GM21723 (cell line): ENCODE results near the gene BCKDK.
A peak's percentile ranks its signal among the peaks of the same experiment; 100 is the strongest.
"Not testable (repeated sequence)": the region's sequence is repeated elsewhere in the genome, so short reads cannot be mapped to it uniquely, and the experiment has no call there.

Source experiments
- ATAC-seq: cut with Tn5 transposase; IDR thresholded peaks from one replicate; pipeline ENCODE4 v1.9.1; 2021; ENCODE audit warnings: mild to moderate bottlenecking, moderate library complexity; ENCODE audit not compliant: unreplicated experiment

Gene BCKDK

DNA sequence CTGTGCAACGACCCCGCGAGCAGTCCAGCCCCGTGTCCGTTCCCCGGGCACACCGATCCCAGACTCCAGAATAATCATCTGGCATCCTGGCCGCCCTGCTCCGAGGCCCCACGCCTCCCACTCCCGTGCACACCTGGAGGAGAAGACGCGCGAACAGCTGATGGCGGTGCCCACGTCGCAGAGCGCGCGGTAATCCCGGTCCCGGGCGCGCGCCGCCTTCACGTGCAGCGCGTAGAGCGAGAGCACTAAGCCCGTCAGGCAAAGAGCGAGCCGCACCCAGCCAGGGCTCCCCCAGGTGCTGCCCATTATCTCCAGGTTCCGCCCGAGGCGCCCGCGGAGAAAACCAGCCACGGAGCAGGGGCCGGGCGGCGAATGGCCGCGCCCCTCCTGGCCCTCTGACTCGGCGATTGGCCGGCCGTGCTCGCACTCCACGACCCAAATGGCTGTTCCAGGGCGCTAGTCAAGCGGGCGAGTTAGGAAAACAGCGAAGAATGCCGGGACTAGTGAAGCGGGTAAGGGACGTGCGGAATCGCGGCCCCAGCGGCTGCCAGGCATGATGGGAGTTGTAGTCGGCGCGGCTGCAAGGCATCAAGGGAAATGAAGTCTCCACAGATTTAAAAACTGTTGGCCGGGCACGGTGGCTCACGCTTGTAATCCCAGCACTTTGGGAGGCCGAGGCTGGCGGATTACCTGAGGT, 13.6 kb upstream of the BCKDK start, which contains the start of gene VKORC1:
Gene VKORC1, minus strand, starts transcription at position 374 of the 697 bp plus-strand sequence. Its CDS starts 68 bp downstream, at position 306.
- ATAC-seq = peak; percentile 89

DNA sequence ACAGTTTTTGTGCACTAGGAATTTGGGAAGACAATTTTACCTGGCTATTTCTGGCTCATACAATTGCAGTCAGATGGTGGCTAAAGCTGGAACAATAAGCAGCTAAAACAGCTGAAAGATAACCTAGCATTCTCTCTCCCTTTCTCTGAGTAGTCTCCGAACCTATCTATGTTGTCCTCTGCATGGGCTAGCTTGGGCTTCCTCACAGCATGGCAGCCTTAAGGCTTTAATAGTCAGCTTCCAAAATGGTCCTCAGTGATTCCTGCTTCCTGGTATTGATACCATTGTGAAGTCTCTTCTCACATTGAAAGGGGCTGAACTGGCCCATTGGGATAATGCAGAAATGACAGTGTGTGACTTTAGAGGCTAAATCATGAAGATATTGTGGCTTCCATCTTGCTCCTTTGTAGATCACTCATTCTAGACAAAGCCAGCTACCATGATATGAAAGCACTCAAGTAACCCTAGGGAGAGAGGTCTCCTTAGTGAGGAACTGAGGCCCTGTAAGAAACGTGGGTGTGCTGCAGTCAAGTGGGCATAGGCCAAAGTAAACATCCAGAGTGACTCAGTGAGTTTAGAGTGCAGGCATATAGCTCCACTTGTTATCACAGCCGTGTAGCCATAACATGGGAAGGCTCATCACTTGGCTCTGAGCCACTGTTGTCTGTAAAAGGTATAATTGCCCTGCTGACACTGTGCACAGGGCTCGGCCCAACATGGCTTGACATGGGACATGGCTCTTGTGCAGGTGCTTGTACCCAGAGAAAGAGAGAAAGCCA, 8.1 kb upstream of the BCKDK start:
- no peak for ATAC-seq

DNA sequence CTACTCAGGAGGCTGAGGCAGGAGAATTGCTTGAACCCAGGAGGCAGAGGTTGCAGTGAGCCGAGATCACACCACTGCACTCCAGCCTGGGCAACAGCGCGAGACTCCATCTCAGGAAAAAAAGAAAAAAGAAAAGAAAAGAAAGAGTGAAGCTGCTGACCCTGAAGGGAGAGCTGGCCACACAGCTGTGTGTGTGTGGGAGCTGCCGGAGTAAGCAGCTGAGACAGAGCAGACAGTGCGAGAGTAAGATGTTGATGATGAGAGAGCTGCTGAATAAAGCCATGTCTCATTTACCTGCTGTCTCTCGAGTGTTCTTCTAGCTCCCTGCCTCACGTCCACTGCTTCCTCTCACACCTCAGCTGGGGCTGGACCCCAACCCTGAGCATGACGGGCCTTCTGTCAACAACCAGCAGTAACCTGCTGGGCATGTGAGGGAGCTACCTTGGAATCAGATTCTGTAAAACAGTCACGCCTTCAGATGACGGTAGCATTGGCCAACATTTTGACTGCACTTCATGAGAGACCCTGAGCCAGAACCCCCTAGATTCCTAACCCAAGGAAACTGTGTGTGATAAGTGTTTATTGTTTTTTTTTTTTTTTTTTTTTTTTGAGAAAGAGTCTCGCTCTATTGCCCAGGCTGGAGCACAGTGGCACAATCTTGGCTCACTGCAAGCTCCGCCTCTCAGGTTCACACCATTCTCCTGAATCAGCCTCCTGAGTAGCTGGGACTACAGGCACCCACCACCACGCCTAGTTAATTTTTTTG, 7.1 kb upstream of the BCKDK start:
- not testable (repeated sequence) for ATAC-seq

DNA sequence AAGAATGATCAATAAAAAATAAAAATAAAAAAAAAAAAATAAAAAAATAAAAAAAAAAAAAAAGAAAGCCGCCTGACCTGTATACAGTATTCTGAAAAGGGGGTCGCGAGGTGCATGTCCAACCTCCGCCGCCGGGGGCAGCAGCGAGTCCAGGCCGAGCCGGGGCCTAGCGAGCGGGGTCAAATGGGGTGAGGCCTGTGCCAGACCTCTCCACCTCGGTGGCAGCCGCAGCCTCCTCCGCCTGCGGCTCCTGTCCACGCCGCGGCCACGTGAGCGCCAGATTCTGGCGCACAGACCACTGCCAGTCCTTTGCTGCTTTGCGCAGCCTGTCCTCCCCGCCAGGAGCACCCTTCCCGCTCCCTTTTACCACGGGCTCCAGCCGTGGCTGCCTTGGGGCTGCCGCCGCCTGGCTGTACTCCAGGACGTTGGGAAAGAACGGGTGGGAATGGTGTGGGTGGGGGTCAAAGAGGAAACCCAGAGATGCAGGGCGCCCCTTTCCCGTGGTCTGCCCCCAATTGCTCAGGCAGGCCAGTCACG, 2.4 kb upstream of the BCKDK start:
- ATAC-seq = peak; percentile 36

DNA sequence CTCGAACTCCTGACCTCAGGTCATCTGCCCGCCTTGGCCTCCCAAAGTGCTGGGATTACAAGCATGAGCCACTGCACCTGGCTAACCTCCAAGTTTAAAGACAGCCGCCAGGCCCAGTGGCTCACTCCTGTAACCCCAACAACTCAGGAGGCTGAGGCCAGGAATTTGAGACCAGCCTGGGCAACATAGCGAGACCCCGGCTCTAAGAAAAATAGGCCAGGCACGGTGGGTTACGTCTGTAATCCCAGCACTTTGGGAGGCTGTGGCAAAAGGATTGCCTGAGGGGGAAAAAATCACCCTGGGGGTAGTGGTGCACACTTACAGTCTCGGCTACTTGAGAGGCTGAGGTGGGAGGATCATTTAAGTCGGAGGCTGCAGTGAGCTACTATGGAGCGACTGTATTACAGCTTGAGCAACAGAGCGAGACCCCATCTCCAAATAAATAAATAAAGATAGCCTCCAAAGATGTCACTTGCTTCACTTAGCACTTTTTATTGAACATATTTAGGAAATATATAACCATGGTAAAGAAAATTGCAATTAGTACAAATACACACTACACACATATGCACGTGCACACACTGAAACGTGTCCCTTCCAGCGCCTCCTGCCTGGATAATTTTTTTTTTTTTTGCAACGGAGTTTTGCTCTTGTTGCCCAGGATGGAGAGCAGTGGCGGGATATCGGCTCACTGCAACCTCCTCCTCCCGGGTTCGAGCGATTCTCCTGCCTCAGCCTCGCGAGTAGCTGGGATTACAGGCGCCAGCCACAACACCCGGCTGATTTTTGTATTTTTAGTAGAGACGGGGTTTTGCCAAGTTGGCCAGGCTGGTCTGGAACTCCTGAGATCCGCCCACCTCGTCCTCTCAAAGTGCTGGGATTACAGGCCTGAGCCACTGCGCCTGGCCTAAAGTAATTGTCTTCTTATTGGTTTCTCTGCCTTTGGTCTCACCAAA, 1.4 kb upstream of the BCKDK start:
- no peak for ATAC-seq

DNA sequence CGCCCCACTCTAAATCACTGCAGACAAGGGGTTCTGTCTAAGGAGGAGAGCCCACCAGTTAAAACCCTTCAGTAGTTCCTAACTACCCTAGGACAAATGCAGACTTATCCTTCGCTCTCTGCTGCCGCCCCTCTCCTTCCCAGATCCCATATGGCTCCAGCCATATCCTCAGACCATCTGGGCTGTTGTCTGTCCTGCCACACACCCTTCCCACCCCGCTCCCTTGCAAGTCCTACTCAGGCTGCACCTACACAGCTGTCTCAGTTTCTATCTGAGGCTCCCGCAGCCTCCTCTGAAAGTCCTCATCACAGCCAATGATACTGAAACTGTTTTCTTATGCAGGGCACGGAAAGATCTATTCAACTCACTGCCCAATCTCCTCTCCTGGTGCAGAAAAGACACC, 720 bp upstream of the BCKDK start:
- ATAC-seq = peak; percentile 58

DNA sequence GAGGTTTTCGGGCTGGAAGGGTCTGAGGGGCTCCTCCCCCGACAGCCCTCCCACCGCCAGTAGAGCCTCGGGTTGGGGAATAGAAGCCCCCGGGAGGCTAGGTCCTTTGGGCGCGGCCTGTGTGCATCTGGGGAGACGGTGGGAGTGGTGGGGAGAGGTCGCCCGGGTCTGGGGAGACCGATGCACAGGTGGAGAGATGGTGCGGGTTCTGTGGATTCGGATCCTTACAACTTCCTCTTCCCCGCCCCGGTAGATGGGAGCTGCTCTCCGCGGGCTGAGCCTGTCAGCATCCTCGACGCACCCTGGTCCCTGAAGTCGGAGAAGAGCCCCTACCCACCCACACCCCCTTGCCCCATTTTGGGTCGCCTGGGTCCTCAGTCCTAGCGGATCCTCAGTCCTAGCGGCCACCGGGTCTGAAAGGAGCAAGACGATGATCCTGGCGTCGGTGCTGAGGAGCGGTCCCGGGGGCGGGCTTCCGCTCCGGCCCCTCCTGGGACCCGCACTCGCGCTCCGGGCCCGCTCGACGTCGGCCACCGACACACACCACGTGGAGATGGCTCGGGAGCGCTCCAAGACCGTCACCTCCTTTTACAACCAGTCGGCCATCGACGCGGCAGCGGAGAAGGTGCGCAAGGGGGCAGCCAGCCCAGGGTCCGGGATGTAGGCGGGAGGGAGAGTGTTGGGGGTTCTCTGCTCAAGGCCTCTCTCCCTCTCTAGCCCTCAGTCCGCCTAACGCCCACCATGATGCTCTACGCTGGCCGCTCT, 790 bp downstream of the BCKDK start:
- no peak for ATAC-seq

DNA sequence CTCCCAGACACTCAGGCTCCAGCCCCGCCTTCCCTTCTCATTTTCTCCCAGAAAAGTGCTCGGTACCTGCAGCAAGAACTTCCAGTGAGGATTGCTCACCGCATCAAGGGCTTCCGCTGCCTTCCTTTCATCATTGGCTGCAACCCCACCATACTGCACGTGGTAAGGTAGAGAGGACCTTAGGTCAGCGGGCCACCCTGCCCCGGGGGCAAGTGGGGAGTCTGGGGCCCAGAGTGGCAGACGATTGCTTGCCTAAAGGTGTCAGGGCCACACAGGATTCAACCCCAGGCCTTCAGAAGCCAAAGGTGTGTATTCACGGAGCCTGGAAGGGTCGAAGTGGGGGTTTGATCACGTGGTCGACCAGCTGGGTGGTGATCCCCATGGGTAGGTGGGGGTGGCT, 1.4 kb downstream of the BCKDK start:
- no peak for ATAC-seq

DNA sequence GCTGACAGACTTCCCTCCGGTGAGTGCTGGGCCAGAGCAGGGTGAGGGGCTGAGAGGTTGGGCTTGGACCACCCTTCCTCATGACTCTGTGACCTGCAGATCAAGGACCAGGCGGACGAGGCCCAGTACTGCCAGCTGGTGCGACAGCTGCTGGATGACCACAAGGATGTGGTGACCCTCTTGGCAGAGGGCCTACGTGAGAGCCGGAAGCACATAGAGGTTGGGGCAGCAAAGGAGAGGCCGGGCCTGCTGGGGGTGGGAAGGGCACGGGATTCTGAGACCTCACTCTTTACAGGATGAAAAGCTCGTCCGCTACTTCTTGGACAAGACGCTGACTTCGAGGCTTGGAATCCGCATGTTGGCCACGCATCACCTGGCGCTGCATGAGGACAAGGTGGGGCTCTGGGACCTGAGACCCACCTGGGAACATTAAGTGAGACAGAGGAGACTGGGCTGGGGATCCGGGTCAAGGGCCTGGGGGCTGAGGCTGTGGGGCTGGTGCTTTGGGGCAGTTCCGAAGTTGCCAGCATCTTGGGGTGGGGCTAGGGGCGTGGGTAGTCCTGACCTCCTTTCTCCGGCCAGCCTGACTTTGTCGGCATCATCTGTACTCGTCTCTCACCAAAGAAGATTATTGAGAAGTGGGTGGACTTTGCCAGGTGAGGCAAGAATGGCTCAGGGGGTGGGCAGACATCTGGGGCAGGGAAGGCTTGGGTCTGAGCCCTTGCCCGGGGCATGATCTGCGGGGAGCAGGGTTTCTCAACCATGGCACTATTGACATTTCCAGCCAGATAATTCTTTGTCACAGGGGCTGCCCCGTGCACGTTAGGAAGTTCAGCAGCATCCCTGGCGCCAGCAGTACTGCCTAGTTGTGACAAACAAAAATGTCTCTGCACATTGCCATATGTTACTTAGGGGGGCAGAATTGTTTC, 2.2 kb downstream of the BCKDK start:
- ATAC-seq = no peak

DNA sequence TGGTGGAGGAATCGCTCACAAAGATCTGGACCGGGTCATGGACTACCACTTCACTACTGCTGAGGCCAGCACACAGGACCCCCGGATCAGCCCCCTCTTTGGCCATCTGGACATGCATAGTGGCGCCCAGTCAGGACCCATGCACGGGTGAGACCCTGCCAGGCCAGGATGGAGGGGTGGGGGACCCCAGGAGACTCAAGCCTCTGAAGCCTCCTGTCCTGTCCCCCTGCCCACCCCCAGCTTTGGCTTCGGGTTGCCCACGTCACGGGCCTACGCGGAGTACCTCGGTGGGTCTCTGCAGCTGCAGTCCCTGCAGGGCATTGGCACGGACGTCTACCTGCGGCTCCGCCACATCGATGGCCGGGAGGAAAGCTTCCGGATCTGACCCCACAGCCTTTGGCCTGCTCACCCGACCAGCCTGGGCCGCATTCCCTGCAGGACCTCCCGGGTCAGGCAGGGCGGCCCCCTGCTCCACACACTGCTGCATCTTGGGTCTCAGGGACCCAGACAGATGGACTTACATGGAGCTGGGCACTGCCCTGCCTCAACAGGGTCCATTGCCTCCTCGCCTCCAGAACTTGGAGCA, 3.8 kb downstream of the BCKDK start:
- ATAC-seq = no peak

DNA sequence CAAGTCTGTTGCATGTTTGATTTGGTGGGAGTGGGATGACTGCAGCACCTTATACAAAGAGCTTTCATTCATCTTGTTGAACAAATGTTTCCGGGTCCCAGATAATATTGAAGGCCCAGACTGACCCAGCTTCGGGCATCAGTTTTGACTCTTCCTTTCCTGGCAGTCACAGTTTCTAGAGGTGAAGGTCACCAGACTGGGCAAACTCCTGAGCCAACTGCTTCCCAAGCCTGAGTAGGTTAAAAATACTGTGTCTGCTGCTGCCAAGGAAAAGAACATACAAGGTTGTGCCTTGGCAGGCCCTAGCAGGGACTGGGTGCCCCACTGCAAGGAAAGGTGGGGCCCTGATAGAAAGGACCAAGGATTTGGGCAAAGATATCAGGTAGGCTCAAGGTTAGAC, 4.5 kb downstream of the BCKDK start:
- ATAC-seq = no peak

DNA sequence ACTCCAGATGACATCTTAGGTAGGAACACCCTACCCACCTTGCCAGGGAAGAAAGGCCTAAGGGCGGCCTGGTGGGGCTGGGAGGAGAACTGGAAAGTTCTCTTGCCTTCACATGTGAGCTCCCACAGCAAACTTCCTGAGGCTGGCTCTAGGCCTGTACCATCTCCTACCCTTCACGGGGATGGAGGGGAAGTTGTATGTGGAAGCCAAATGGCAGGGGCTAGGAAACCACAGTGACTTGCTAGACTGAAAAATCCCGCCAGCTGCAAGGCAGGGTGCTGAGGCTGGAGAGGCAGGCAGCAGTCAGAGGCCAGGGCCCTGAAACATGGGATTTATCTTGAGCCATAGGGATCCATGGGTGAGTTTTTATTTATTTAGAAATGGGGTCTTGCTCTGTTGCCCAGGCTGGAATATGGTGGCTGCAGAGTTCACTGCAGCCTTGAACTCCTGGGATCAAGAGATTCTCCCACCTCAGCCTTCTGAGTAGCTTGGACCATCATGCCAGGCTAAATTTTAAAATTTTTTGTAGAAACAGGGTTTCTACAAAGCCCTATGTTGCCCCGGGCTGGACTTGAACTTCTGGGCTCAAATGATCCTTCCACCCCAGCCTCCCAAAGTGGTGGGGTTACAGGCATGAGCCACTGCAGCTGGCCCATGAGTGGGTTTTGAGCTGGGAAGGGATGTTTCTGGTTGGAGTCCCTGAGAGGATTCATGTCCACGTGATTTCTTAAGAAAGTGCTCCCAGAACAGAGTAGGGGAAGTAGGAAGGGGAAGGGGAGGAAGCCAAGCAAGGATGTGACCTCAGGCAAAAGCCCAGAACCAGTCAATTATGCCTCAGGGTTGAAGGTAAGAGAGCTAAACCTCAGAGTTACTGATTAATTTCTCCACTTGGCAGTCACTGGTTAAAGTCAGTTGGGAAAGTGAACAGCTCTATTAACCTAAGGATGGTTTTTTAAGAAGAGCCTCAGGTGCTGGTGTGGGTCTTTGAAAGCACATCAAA, 5.2 kb downstream of the BCKDK start:
- ATAC-seq = no peak

DNA sequence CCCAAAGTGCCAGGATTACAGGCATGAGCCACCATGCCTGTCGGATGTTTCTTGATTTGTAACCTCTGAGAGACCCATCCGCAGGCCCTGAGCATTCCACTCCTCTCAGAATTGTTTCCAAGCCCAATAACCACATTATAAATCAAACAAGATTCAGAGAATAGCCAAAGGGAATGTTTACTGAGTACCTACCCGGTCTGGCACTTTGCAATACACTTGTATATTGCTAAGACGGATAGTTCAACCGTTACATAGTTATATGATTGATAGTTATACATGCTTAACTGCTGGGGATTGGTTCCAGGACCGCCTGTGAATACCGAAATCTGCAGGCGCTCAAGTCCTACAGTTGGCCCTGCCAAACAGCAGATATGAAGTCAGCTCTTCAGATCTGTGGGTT, 6.3 kb downstream of the BCKDK start:
- no peak for ATAC-seq

DNA sequence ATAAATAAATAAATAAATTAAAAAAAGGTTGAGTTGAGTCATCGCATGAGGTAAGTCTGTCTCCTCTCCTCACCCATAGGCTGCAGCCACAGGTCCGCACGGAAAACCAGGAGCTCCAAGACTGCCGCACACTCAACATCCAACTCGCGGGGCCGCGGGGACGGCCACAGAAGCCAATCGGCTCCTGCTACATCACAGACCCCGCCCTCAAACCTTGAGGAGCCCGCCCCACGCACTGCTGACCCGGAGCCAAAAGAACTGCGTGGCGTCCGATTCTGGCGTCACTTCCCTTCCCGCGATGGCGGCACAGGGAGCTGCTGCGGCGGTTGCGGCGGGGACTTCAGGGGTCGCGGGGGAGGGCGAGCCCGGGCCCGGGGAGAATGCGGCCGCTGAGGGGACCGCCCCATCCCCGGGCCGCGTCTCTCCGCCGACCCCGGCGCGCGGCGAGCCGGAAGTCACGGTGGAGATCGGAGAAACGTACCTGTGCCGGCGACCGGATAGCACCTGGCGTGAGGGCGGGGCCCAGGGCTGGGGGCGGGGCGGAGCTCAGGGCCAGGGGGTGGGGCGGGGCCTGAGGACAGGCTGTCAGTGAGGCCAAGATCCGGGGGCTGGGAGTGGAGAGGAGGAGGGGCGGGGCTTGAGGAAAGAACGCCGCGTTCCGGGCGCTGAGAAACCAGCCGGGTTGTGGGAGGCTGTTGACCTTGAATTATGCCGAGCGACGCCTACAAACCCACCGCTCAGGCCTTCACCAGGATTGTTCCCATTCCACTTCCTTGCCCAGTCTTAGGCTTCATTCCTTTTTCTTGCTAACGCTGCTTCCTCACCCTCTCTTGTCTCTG, 9.4 kb downstream of the BCKDK start, which contains the start of gene KAT8:
Gene KAT8, plus strand, starts transcription at position 281 of the 839 bp plus-strand sequence. Its CDS starts 18 bp downstream, at position 299.
- ATAC-seq = peak; percentile 90

DNA sequence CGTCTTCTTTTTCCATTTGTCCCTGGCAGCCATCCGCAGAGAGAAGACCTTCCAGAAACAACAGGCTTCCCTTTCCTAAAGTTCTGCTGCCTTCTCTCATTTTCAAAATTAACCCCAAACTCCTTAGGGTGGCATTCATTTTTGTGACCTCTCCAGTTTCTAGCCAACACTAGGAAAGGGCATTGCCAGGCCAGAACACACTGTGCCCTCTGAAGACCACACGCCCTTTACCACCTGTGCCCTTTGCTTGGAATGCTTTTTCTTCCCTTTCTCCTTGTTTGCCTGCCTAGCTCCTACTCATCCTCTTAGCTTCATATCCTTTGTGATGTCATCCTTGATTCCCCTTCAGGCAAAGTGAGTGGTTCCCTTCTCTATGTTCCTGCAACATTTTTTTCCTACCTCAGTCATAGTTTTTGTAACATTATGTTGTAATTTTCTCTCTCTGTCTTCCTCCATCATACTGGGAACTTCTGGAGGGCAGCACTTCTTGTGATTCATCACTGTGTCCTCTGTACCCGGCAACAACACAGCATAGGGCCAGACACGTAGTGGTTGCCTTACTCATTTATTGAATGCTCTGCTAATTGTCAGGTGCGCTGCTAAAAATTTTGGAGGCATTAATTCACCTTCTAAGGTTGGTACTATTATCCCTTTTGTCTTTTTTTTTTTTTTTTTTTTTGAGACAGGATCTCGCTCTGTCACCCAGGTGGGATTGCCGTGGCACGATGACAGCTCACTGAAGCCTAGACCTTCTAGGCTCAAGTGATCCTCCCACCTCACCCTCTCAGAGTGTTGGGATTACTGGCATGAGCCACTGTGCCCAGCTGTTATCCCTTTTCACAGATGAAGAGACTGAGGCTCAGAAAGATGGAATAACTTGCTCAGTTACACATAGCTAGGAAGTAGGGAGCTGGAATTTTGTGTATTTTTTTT, 10.3 kb downstream of the BCKDK start:
- no peak for ATAC-seq
